A673 (cell line): Measurements from ENCODE around the gene TMEM203. TPM values are rescaled to one million over a fixed set of nuclear protein-coding genes. Genes with fewer than 3 reads are reported as not detected.

Source experiments
- BruUV-seq: library from RNA; stranded (reverse); fragments of 400-500 nt; replicated peaks from 2 replicates; lab custom pipeline; 2021; lab: Mats Ljungman, UMichigan
- CTCF ChIA-PET: fragments of 300-600 bp; sonication (Branson Sonifier 250); formaldehyde crosslinking; loops from one replicate; lab custom pipeline; 2022; ENCODE audit warnings: antibody characterized with exemption; lab: Charles Lee
- POLR2A ChIA-PET: fragments of 300-600 bp; sonication (Branson Sonifier 250); formaldehyde crosslinking; loops from one replicate; lab custom pipeline; 2022; ENCODE audit warnings: antibody characterized with exemption; ENCODE audit not compliant: low non-redundant PET; lab: Charles Lee
- DNase-seq: peaks from one replicate; pipeline ENCODE4 v3.0.0-alpha.2; 2015; ENCODE audit warnings: low spot score
- H3K27ac ChIP-seq: fragments of 200-600 bp; sonication (generic); 2 replicates; pipeline ENCODE4 v1.5.1; 2016; ENCODE audit warnings: mixed run types, low read depth, mild to moderate bottlenecking, mixed read lengths, antibody characterized with exemption, low read length; ENCODE audit not compliant: poor library complexity, severe bottlenecking
- H3K27me3 ChIP-seq: fragments of 200-600 bp; sonication (generic); replicated peaks from 2 replicates; pipeline ENCODE4 v1.6.1; 2017; ENCODE audit warnings: mixed run types, low read depth, mild to moderate bottlenecking, mixed read lengths, antibody characterized with exemption, low read length; ENCODE audit not compliant: insufficient read depth, poor library complexity
- H3K36me3 ChIP-seq: fragments of 200-600 bp; sonication (generic); 2 replicates; pipeline ENCODE4 v1.6.1; 2016; ENCODE audit warnings: mixed run types, mild to moderate bottlenecking, mixed read lengths, antibody characterized with exemption, low read length; ENCODE audit not compliant: insufficient read depth, poor library complexity, severe bottlenecking
- H3K4me1 ChIP-seq: fragments of 200-600 bp; sonication (generic); 2 replicates; pipeline ENCODE4 v1.6.1; 2017; ENCODE audit warnings: mixed run types, mild to moderate bottlenecking, mixed read lengths, antibody characterized with exemption, low read length; ENCODE audit not compliant: insufficient read depth, poor library complexity, severe bottlenecking
- H3K4me3 ChIP-seq: fragments of 200-600 bp; sonication (generic); 2 replicates; pipeline ENCODE4 v1.5.1; 2016; ENCODE audit warnings: low read depth, mixed run types, mild to moderate bottlenecking, mixed read lengths, low read length; ENCODE audit not compliant: poor library complexity, severe bottlenecking
- H3K9me3 ChIP-seq: fragments of 200-600 bp; sonication (generic); 2 replicates; pipeline ENCODE4 v1.6.1; 2016; ENCODE audit warnings: mixed run types, low read depth, mild to moderate bottlenecking, mixed read lengths, antibody characterized with exemption, low read length; ENCODE audit not compliant: poor library complexity, severe bottlenecking
- CTCF ChIP-seq: fragments of 300-800, 200-600 bp; sonication (generic); conservative IDR thresholded peaks from 2 replicates; pipeline ENCODE4 v1.5.1; 2017; ENCODE audit warnings: low read depth, mild to moderate bottlenecking, antibody characterized with exemption, low read length, moderate library complexity, mixed read lengths
- EZH2 ChIP-seq: fragments of 200-600 bp; sonication (generic); IDR thresholded peaks from 2 replicates; pipeline ENCODE4 v1.6.1; 2017; ENCODE audit warnings: borderline replicate concordance, low read depth, mild to moderate bottlenecking, mixed read lengths, antibody characterized with exemption, low read length; ENCODE audit not compliant: poor library complexity, severe bottlenecking
- intact Hi-C: fragments of 100-400 bp; cut with micrococcal nuclease; formaldehyde crosslinking; loops from one replicate; pipeline ENCODE4 v1.10.0; 2022; ENCODE audit not compliant: unreplicated experiment
- total RNA-seq: library from RNA; stranded (reverse); gene quantifications from 2 replicates; pipeline ENCODE4 v1.2.3, GENCODE V29; 2021

Gene TMEM203
- total RNA-seq, 1 experiment from 2014 or later, result 37.5 TPM

GRCh38 chr9:137242269-137243203, 37.1 kb upstream of the TMEM203 start:
- intact Hi-C loops, result no loop called here
- DNase-seq, result no peak
- POLR2A ChIA-PET, result interaction anchor here (0.6 kb wide), 3 partner anchors 19 to 184 kb away, joined by 3 to 9 read pairs (median 4); partner anchors contain the start of gene SAPCD2
- Histone ChIP-seq H3K9me3 (no peaks in the 10 kb centered on the region), H3K4me1 (peaks cover 33% of the 10 kb centered on the region), H3K27me3 (no peaks in the 10 kb centered on the region), H3K27ac (peak overlapping the region; percentile 88), H3K36me3 (peaks cover 24% of the 10 kb centered on the region), H3K4me3 (peak overlapping the region; percentile 97)
- TF ChIP-seq CTCF, result no peak
- TF ChIP-seq EZH2, result no peak
- CTCF ChIA-PET, result no interaction called here
- no TSS peak for BruUV-seq

GRCh38 chr9:137241490-137242268, 36.2 kb upstream of the TMEM203 start:
- intact Hi-C loops, result loop anchor here (2.0 kb wide), 1 partner anchor 41 kb away; the partner anchor contains the start of gene TPRN
- ChIA-PET POLR2A (interaction anchor here (0.6 to 0.9 kb wide), 2 partner anchors 13 to 171 kb away, joined by 3 to 4 read pairs; partner anchors contain the start of genes NELFB and SAPCD2), CTCF (no interaction called here)
- TF ChIP-seq CTCF, result no peak
- TF ChIP-seq EZH2, result no peak
- peaks cover 24% of the 10 kb centered on the region for H3K36me3 ChIP-seq
- H3K4me1 ChIP-seq, result peaks cover 41% of the 10 kb centered on the region
- BruUV-seq, result no TSS peak
- H3K9me3 ChIP-seq, result no peaks in the 10 kb centered on the region
- no peak for DNase-seq
- peak overlapping the region; percentile 97 for H3K4me3 ChIP-seq
- no peaks in the 10 kb centered on the region for H3K27me3 ChIP-seq
- peak overlapping the region; percentile 88 for H3K27ac ChIP-seq
